SK-N-SH (cell line): ENCODE results near the gene SMARCC1. TPM values are rescaled to one million over a fixed set of nuclear protein-coding genes. Genes with fewer than 3 reads are reported as not detected.

ENCODE experiments used
- CTCF ChIA-PET: fragments of 300-600, 350-600 bp; formaldehyde crosslinking; extraction: SDS; loops from one replicate; lab custom pipeline; 2021; lab: Yijun Ruan, JAX
- POLR2A ChIA-PET: fragments of 350-600 bp; sonication (Branson Sonifier 250); formaldehyde crosslinking; extraction: SDS; loops from one replicate; lab custom pipeline; 2020; ENCODE audit warnings: antibody characterized with exemption, inconsistent platforms; lab: Yijun Ruan, JAX
- DNase-seq: peaks from one replicate; pipeline ENCODE4 v3.0.0; 2012
- H2AFZ ChIP-seq: fragments of 200-600 bp; sonication (generic); 2 replicates; pipeline ENCODE4 v1.8.1; 2016; ENCODE audit warnings: antibody characterized with exemption, mild to moderate bottlenecking, low read depth
- H3F3A ChIP-seq: fragments of 200-600 bp; sonication (generic); replicated peaks from 2 replicates; pipeline ENCODE3; 2016; ENCODE audit warnings: antibody characterized with exemption, mild to moderate bottlenecking; ENCODE audit not compliant: insufficient read depth
- H3K27ac ChIP-seq, 2 experiments: fragments of 200-500 bp in 1 of 2; fragments of 200-600 bp in 1 of 2; sonication (Bioruptor generic) in 1 of 2; sonication (generic), shearing (Covaris generic) in 1 of 2; 2 replicates each; pipeline versions ENCODE4 v1.5.1 to v1.6.1; 2014 to 2016; ENCODE audit warnings: low read depth in 2 of 2, inconsistent platforms in 1 of 2, low read length in 1 of 2, mild to moderate bottlenecking in 1 of 2, mixed read lengths in 1 of 2
- H3K27me3 ChIP-seq: fragments of 200-600 bp; sonication (generic), shearing (Covaris generic); 2 replicates; pipeline ENCODE4 v1.6.1; 2016; ENCODE audit warnings: mixed run types; ENCODE audit not compliant: insufficient read depth
- H3K36me3 ChIP-seq, 2 experiments: fragments of 200-500 bp in 1 of 2; fragments of 200-600 bp in 1 of 2; sonication (Bioruptor generic) in 1 of 2; sonication (generic) in 1 of 2; replicated peaks in 1 of 2; 2 replicates each; pipeline versions ENCODE3 to v1.5.1; 2014 to 2016; ENCODE audit warnings: low read length in 1 of 2, mild to moderate bottlenecking in 1 of 2; ENCODE audit not compliant: insufficient read depth in 2 of 2, control insufficient read depth in 1 of 2
- H3K4me1 ChIP-seq, 2 experiments: fragments of 200-500 bp in 1 of 2; fragments of 200-600 bp in 1 of 2; sonication (Bioruptor generic) in 1 of 2; sonication (generic), shearing (Covaris generic) in 1 of 2; 2 replicates each; pipeline versions ENCODE4 v1.5.1 to v1.6.1; 2014 to 2016; ENCODE audit warnings: low read depth in 1 of 2, low read length in 1 of 2, mixed run types in 1 of 2; ENCODE audit not compliant: insufficient read depth in 2 of 2, control insufficient read depth in 1 of 2
- H3K4me2 ChIP-seq: fragments of 200-600 bp; sonication (generic), shearing (Covaris generic); 2 replicates; pipeline ENCODE4 v1.6.1; 2017; ENCODE audit warnings: mixed run types
- H3K4me3 ChIP-seq, 2 experiments: fragments of 200-500 bp in 1 of 2; fragments of 200-600 bp in 1 of 2; sonication (Bioruptor generic) in 1 of 2; sonication (generic), shearing (Covaris generic) in 1 of 2; 2 replicates each; pipeline versions ENCODE4 v1.5.1 to v1.8.1; 2014 to 2016; ENCODE audit warnings: low read depth in 2 of 2, inconsistent platforms in 1 of 2, low read length in 1 of 2, mild to moderate bottlenecking in 1 of 2, mixed read lengths in 1 of 2, moderate library complexity in 1 of 2
- H3K79me2 ChIP-seq: fragments of 200-600 bp; sonication (generic); 2 replicates; pipeline ENCODE4 v1.8.1; 2017; ENCODE audit warnings: mild to moderate bottlenecking; ENCODE audit not compliant: insufficient read depth
- H3K9ac ChIP-seq: fragments of 200-600 bp; sonication (generic); 2 replicates; pipeline ENCODE4 v1.6.1; 2017; ENCODE audit warnings: mixed run types
- H3K9me2 ChIP-seq: fragments of 200-600 bp; sonication (generic); 2 replicates; pipeline ENCODE4 v1.6.1; 2017; ENCODE audit warnings: mixed run types
- H3K9me3 ChIP-seq: fragments of 200-600 bp; sonication (generic); 2 replicates; pipeline ENCODE4 v1.6.1; 2017; ENCODE audit warnings: mixed run types, mild to moderate bottlenecking, moderate library complexity
- H4K20me1 ChIP-seq: fragments of 200-600 bp; sonication (generic); 2 replicates; pipeline ENCODE4 v1.6.1; 2017; ENCODE audit warnings: mild to moderate bottlenecking, mixed run types; ENCODE audit not compliant: insufficient read depth
- EZH2phosphoT487 ChIP-seq: fragments of 200-600 bp; sonication (generic); IDR thresholded peaks from 2 replicates; pipeline ENCODE4 v1.6.1; 2017; ENCODE audit warnings: low read depth, mixed run types, mild to moderate bottlenecking, antibody characterized with exemption, moderate library complexity, borderline replicate concordance
- GABPA ChIP-seq: IDR thresholded peaks from 2 replicates; pipeline ENCODE4 v1.4.0; 2012; ENCODE audit warnings: low read depth, mild to moderate bottlenecking
- NRF1 ChIP-seq: IDR thresholded peaks from 2 replicates; pipeline ENCODE4 v1.6.1; 2012; ENCODE audit warnings: low read depth, mild to moderate bottlenecking, low read length
- RXRA ChIP-seq: IDR thresholded peaks from 2 replicates; pipeline ENCODE4 v1.4.0; 2012; ENCODE audit warnings: low read depth, mild to moderate bottlenecking, borderline replicate concordance
- TCF12 ChIP-seq: IDR thresholded peaks from 2 replicates; pipeline ENCODE4 v1.4.0; 2012
- YY1 ChIP-seq: IDR thresholded peaks from 2 replicates; pipeline ENCODE4 v1.4.0; 2012; ENCODE audit warnings: low read depth, mild to moderate bottlenecking
- ZBTB33 ChIP-seq: IDR thresholded peaks from 2 replicates; pipeline ENCODE4 v1.4.0; 2012; ENCODE audit warnings: low read depth, borderline replicate concordance
- WGBS: methylation state at CpG from one replicate; pipeline ENCODE4 v1.1.6; 2017; ENCODE audit warnings: low lambda C conversion rate; 5-methylcytosine and 5-hydroxymethylcytosine counted together
- polyA plus RNA-seq, 3 experiments: library from polyadenylated mRNA; depleted of rRNA; stranded (reverse); fragments of >200 nt; gene quantifications; 2 replicates each; pipeline ENCODE4 v1.2.3, GENCODE V29; 2012
- TF ChIP-seq, protein P1 (sequence below): IDR thresholded peaks from 2 replicates; pipeline ENCODE4 v1.4.0; 2012; ENCODE audit warnings: low read depth, borderline replicate concordance

SMARCC1 gene
- polyA plus RNA-seq, 1 of the 3 experiments (the other 2 are of a cell fraction) = 16.5 TPM

GRCh38 chr3:47571391-47572175 is 210.1 kb downstream of the SMARCC1 start:
- Histone ChIP-seq H3K4me3 (no peak overlapping the region), H3K9me3 (no peaks in the 10 kb centered on the region), H3K79me2 (no peaks in the 10 kb centered on the region), H3K4me1 (no peaks in the 10 kb centered on the region), H4K20me1 (no peaks in the 10 kb centered on the region), H2AFZ (no peak overlapping the region), H3K4me2 (no peak overlapping the region), H3K27me3 (no peaks in the 10 kb centered on the region; the same call in 1 of the 2 replicates), H3K36me3 (no peaks in the 10 kb centered on the region), H3K9ac (no peak overlapping the region), H3K27ac (no peak overlapping the region), H3K9me2 (no peaks in the 10 kb centered on the region), H3F3A (peaks cover 4% of the 10 kb centered on the region)
- no peak for DNase-seq
- POLR2A ChIA-PET = no interaction called here
- 82% methylated on average over 3 of the region's 10 CpGs for WGBS
- TF ChIP-seq EZH2phosphoT487 = no peak
- no peak for TF ChIP-seq RXRA
- CTCF ChIA-PET = interaction anchor here (1.3 to 1.6 kb wide), 2 partner anchors 49 to 51 kb away, joined by 3 read pairs; no protein-coding TSS in a partner anchor

DNA sequence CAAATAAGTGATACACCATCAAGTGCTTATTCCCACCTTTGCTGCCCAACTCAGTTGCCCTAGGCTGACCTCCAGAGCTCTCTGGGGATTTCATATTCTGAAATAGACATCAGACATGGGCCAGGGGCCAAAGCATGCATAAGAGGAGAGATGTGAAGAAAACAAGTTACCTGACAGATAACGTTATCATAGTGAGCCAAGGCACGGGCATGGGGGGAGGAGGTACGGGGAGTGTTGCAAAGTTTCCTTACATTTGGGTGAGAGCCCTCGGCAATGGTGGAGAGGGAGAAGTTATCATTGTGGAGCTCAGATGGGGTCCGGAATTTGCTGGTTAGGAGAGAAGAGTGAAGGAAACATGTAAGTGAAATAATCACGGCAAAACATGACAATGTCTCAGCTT is 212.8 kb downstream of the SMARCC1 start:
- Histone ChIP-seq H4K20me1 (no peaks in the 10 kb centered on the region), H2AFZ (no peak overlapping the region), H3K4me2 (no peak overlapping the region), H3K27me3 (no peaks in the 10 kb centered on the region; the same call in 1 of the 2 replicates), H3K4me3 (no peak overlapping the region), H3K27ac (no peak overlapping the region), H3F3A (no peaks in the 10 kb centered on the region), H3K9me3 (no peaks in the 10 kb centered on the region), H3K4me1 (no peaks in the 10 kb centered on the region), H3K9me2 (no peaks in the 10 kb centered on the region), H3K79me2 (no peaks in the 10 kb centered on the region), H3K36me3 (no peaks in the 10 kb centered on the region), H3K9ac (no peak overlapping the region)
- ChIA-PET POLR2A (no interaction called here), CTCF (interaction anchor here (0.8 kb wide), 1 partner anchor 20 kb away, joined by 5 read pairs; no protein-coding TSS in a partner anchor)
- no peak for DNase-seq
- WGBS = 88% methylated on average over 6 of the region's 6 CpGs
- TF ChIP-seq TCF12 = no peak
- TF ChIP-seq NRF1 = no peak

DNA sequence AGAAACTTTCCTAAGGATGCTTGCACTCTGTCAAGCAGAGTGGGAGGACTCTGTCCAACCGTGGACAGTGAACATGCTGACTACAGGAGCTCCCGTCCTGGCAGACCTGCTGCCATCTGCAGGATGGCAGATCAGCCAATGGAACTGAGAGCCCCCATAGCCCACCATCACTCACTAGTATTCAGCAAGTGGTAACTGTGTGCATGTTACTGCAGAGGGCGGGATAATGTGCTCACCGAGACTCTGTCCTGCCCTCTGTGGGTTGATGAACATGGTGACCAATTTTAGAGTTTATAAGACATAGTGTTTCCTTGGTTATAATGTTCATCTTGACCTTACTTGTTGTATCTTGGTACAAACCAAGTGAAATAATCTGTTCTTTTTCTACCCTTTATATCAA is 214.5 kb downstream of the SMARCC1 start:
- H3K4me3 ChIP-seq = no peak overlapping the region
- no peak overlapping the region for H3K27ac ChIP-seq
- WGBS = 22% methylated on average over 3 of the region's 4 CpGs
- H3F3A ChIP-seq = no peaks in the 10 kb centered on the region
- ChIA-PET POLR2A (no interaction called here), CTCF (no interaction called here)
- H3K4me2 ChIP-seq = no peak overlapping the region
- H4K20me1 ChIP-seq = no peaks in the 10 kb centered on the region
- H3K27me3 ChIP-seq = no peaks in the 10 kb centered on the region
- no peaks in the 10 kb centered on the region for H3K79me2 ChIP-seq
- H2AFZ ChIP-seq = no peak overlapping the region
- no peak for DNase-seq
- no peaks in the 10 kb centered on the region for H3K9me3 ChIP-seq
- no peaks in the 10 kb centered on the region for H3K9me2 ChIP-seq
- H3K4me1 ChIP-seq = no peaks in the 10 kb centered on the region
- H3K9ac ChIP-seq = no peak overlapping the region
- H3K36me3 ChIP-seq = no peaks in the 10 kb centered on the region
- TF ChIP-seq ZBTB33 (no peak), YY1 (no peak), GABPA (no peak)
- TF ChIP-seq, protein P1, sequence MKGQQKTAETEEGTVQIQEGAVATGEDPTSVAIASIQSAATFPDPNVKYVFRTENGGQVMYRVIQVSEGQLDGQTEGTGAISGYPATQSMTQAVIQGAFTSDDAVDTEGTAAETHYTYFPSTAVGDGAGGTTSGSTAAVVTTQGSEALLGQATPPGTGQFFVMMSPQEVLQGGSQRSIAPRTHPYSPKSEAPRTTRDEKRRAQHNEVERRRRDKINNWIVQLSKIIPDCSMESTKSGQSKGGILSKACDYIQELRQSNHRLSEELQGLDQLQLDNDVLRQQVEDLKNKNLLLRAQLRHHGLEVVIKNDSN = no peak
